Keratinocyte (primary cell): ENCODE measurements around the gene FDPS. TPM values are rescaled to one million over a fixed set of nuclear protein-coding genes. Genes with fewer than 3 reads are reported as not detected.

Source experiments
- DNase-seq: peaks from one replicate; pipeline ENCODE4 v3.0.0-alpha.2; 2011; ENCODE audit warnings: low read depth, missing footprints, low spot score
- FAIRE-seq: peaks from 2 replicates; lab custom pipeline; 2011; peaks lifted over from hg19 to GRCh38; lab: Jason Lieb, UNC
- H2AFZ ChIP-seq: 2 replicates; pipeline ENCODE4 v1.6.0; 2012; ENCODE audit warnings: low read length, control low read depth, inconsistent platforms; ENCODE audit not compliant: control insufficient read depth
- H3K27ac ChIP-seq: 2 replicates; pipeline ENCODE4 v1.5.1; 2011; ENCODE audit warnings: low read length; ENCODE audit not compliant: control insufficient read depth, insufficient read depth
- H3K27me3 ChIP-seq: 3 replicates; pipeline ENCODE4 v1.6.0; 2011; ENCODE audit warnings: low read length; ENCODE audit not compliant: control insufficient read depth, insufficient read depth; ENCODE audit errors: extremely low read depth
- H3K36me3 ChIP-seq, 2 experiments: 2 replicates in 1 of 2; 3 replicates in 1 of 2; pipeline ENCODE4 v1.5.1; 2011; ENCODE audit warnings: low read length in 2 of 2, mild to moderate bottlenecking in 1 of 2; ENCODE audit not compliant: control insufficient read depth in 2 of 2, insufficient read depth in 2 of 2; ENCODE audit errors: extremely low read depth in 1 of 2
- H3K4me1 ChIP-seq: 3 replicates; pipeline ENCODE4 v1.5.1; 2011; ENCODE audit warnings: low read length; ENCODE audit not compliant: control insufficient read depth, insufficient read depth; ENCODE audit errors: extremely low read depth
- H3K4me2 ChIP-seq: 3 replicates; pipeline ENCODE4 v1.6.0; 2011; ENCODE audit warnings: low read depth, low read length; ENCODE audit not compliant: control insufficient read depth, insufficient read depth; ENCODE audit errors: extremely low read depth
- H3K4me3 ChIP-seq, 3 experiments: fragments of 200-600 bp in 1 of 3; sonication (generic) in 1 of 3; 2 replicates in 2 of 3; 3 replicates in 1 of 3; pipeline ENCODE4 v1.5.1; 2011 to 2016; ENCODE audit warnings: low read length in 3 of 3, mild to moderate bottlenecking in 3 of 3, control low read depth in 2 of 3, inconsistent platforms in 1 of 3, low read depth in 1 of 3, mixed read lengths in 1 of 3, mixed run types in 1 of 3, moderate library complexity in 1 of 3; ENCODE audit not compliant: control insufficient read depth in 2 of 3, insufficient read depth in 2 of 3; ENCODE audit errors: extremely low read depth in 1 of 3
- H3K79me2 ChIP-seq: 2 replicates; pipeline ENCODE4 v1.6.0; 2012; ENCODE audit warnings: low read length; ENCODE audit not compliant: control insufficient read depth, insufficient read depth
- H3K9ac ChIP-seq: 3 replicates; pipeline ENCODE4 v1.6.0; 2011; ENCODE audit warnings: low read length; ENCODE audit not compliant: control insufficient read depth, insufficient read depth; ENCODE audit errors: extremely low read depth
- H3K9me1 ChIP-seq: 3 replicates; pipeline ENCODE4 v1.6.0; 2011; ENCODE audit warnings: low read length; ENCODE audit not compliant: control insufficient read depth, insufficient read depth; ENCODE audit errors: extremely low read depth
- H3K9me3 ChIP-seq: 2 replicates; pipeline ENCODE4 v1.5.1; 2012; ENCODE audit warnings: low read depth, low read length; ENCODE audit not compliant: control insufficient read depth
- H4K20me1 ChIP-seq: 3 replicates; pipeline ENCODE4 v1.6.0; 2011; ENCODE audit warnings: low read length; ENCODE audit not compliant: control insufficient read depth, insufficient read depth; ENCODE audit errors: extremely low read depth
- CTCF ChIP-seq, 3 experiments: IDR thresholded peaks in 1 of 3; conservative IDR thresholded peaks in 1 of 3; optimal IDR thresholded peaks in 1 of 3; 2 replicates in 2 of 3; 3 replicates in 1 of 3; pipeline versions ENCODE3 to v1.5.1; 2011; ENCODE audit warnings: low read length in 3 of 3, mild to moderate bottlenecking in 3 of 3, moderate library complexity in 2 of 3, control low read depth in 1 of 3, inconsistent platforms in 1 of 3; ENCODE audit not compliant: insufficient read depth in 2 of 3; ENCODE audit errors: extremely low read depth in 1 of 3
- EZH2 ChIP-seq: IDR thresholded peaks from one replicate; pipeline ENCODE4 v1.6.1; 2012; ENCODE audit warnings: inconsistent platforms, mild to moderate bottlenecking, low read length, moderate library complexity
- dilution Hi-C: fragments of 300-500 bp; cut with MboI; formaldehyde crosslinking; loops from one replicate; pipeline ENCODE4 v1.7.0; 2020; ENCODE audit warnings: low sequenced_read_pairs; ENCODE audit not compliant: extremely low pct_ligation_motif_present
- polyA plus RNA-seq, 5 experiments: library from polyadenylated mRNA; depleted of rRNA in 3 of 5; stranded (reverse) in 3 of 5; stranded (forward) in 1 of 5; unstranded in 1 of 5; fragments of >200 nt; gene quantifications; 1 replicate in 1 of 5; 2 replicates in 3 of 5; 3 replicates in 1 of 5; pipeline versions ENCODE4 v1.2.1 to v1.2.3, GENCODE V29; 2011 to 2012; ENCODE audit warnings: missing spikeins in 2 of 5, low read depth in 1 of 5, low replicate concordance in 1 of 5

Gene FDPS
- polyA plus RNA-seq, 1 donor (not counting 4 experiments of a cell fraction or from before 2014, with no cell fraction given), result 821 TPM

- FAIRE-seq (no peak), DNase-seq (no peak)
- Histone ChIP-seq H3K9me3 (no peaks in the 10 kb centered on the region), H4K20me1 (peaks cover 26% of the 10 kb centered on the region), H3K9ac (no peak overlapping the region), H3K27me3 (no peaks in the 10 kb centered on the region), H2AFZ (no peak overlapping the region), H3K36me3 (peaks cover 30 to 37% of the 10 kb centered on the region in 2 experiments), H3K79me2 (peaks cover 5% of the 10 kb centered on the region), H3K27ac (no peak overlapping the region), H3K9me1 (no peaks in the 10 kb centered on the region), H3K4me3 (no peak overlapping the region), H3K4me2 (no peak overlapping the region), H3K4me1 (peaks cover 8% of the 10 kb centered on the region)
- dilution Hi-C loops, result no loop called here
- no peak for TF ChIP-seq EZH2
- no peak for TF ChIP-seq CTCF (optimal IDR thresholded peaks at IDR 0.05 in 1 of 3, IDR thresholded peaks at IDR 0.05 in 1 of 3, conservative IDR thresholded peaks at IDR 0.05 in 1 of 3; ENCODE audit: extremely low read depth in 1 of 3, insufficient read depth in 2 of 3, low read length in 3 of 3)
Measured at GRCh38 chr1:155319536-155319935, 10.9 kb downstream of the FDPS start.

GRCh38 chr1:155320252-155320651 is 11.6 kb downstream of the FDPS start:
- Histone ChIP-seq H3K4me2 (peak overlapping the region; percentile 41), H2AFZ (no peak overlapping the region), H3K27me3 (no peaks in the 10 kb centered on the region), H3K9ac (no peak overlapping the region), H3K36me3 (peaks cover 27 to 33% of the 10 kb centered on the region in 2 experiments), H3K27ac (no peak overlapping the region), H3K9me3 (no peaks in the 10 kb centered on the region), H3K79me2 (peaks cover 5% of the 10 kb centered on the region), H3K4me1 (peaks cover 8% of the 10 kb centered on the region), H3K9me1 (no peaks in the 10 kb centered on the region), H4K20me1 (peaks cover 26% of the 10 kb centered on the region), H3K4me3 (no peak overlapping the region)
- no peak for FAIRE-seq
- no peak for DNase-seq
- dilution Hi-C loops, result no loop called here
- TF ChIP-seq EZH2 (no peak), CTCF (optimal IDR thresholded peaks at IDR 0.05 in 1 of 3, IDR thresholded peaks at IDR 0.05 in 1 of 3, conservative IDR thresholded peaks at IDR 0.05 in 1 of 3; ENCODE audit: extremely low read depth in 1 of 3, insufficient read depth in 2 of 3, low read length in 3 of 3) (no peak)
